T-cell (primary cell): ENCODE results near the gene FYCO1. TPM values are rescaled to one million over a fixed set of nuclear protein-coding genes. Genes with fewer than 3 reads are reported as not detected.

Experiments
- ATAC-seq, 4 experiments: fragments of 200-7000 bp in 3 of 4; fragments of 150-1000 bp in 1 of 4; cut with Tn5 transposase; replicated peaks in 1 of 4; 1 replicate in 3 of 4; 2 replicates in 1 of 4; pipeline ENCODE4 v1.10.0; 2021; ENCODE audit warnings: moderate library complexity in 3 of 4, mild to moderate bottlenecking in 2 of 4, moderate number of reproducible peaks in 1 of 4
- CTCF ChIA-PET, 2 donors: fragments of 300-600 bp; sonication (Branson Sonifier 250); formaldehyde crosslinking; loops; one replicate each; lab custom pipeline; 2022; ENCODE audit warnings: antibody characterized with exemption in 2 of 2; lab: Charles Lee
- POLR2A ChIA-PET, 2 donors: fragments of 300-600 bp; sonication (Branson Sonifier 250); formaldehyde crosslinking; loops; one replicate each; lab custom pipeline; 2022; ENCODE audit warnings: antibody characterized with exemption in 2 of 2; lab: Charles Lee
- DNase-seq, 35 experiments: peaks; one replicate each; pipeline versions ENCODE4 v3.0.0 to v3.0.0-alpha.2; 2013 to 2023
- H3K27ac ChIP-seq: one replicate; pipeline ENCODE4 v1.5.1; 2013; ENCODE audit warnings: low read length
- H3K27me3 ChIP-seq, 2 experiments: replicated peaks in 1 of 2; 1 replicate in 1 of 2; 2 replicates in 1 of 2; pipeline versions ENCODE4 v1.6.1 to v1.7.0; 2013; ENCODE audit warnings: low read length in 1 of 2, mixed read lengths in 1 of 2; ENCODE audit not compliant: control insufficient read depth in 2 of 2, insufficient read depth in 2 of 2; ENCODE audit errors: extremely low read depth in 1 of 2
- H3K36me3 ChIP-seq, 2 donors: 1 replicate in 1 of 2; 2 replicates in 1 of 2; pipeline versions ENCODE4 v1.6.1 to v1.7.0; 2013; ENCODE audit warnings: low read length in 1 of 2; ENCODE audit not compliant: control insufficient read depth in 2 of 2, insufficient read depth in 1 of 2; ENCODE audit errors: extremely low read depth in 1 of 2
- H3K4me1 ChIP-seq, 2 experiments: 1 replicate in 1 of 2; 2 replicates in 1 of 2; pipeline versions ENCODE4 v1.6.1 to v1.7.0; 2013; ENCODE audit warnings: low read length in 2 of 2, mixed read lengths in 1 of 2; ENCODE audit not compliant: insufficient read depth in 2 of 2, control insufficient read depth in 1 of 2; ENCODE audit errors: extremely low read depth in 1 of 2
- H3K4me3 ChIP-seq, 2 donors: 1 replicate in 1 of 2; 2 replicates in 1 of 2; pipeline versions ENCODE4 v1.5.1 to v1.7.0; 2013; ENCODE audit warnings: mild to moderate bottlenecking in 2 of 2, low read length in 1 of 2, moderate library complexity in 1 of 2; ENCODE audit not compliant: control insufficient read depth in 1 of 2; ENCODE audit errors: extremely low read depth in 1 of 2
- H3K9me3 ChIP-seq: 2 replicates; pipeline ENCODE4 v1.7.0; 2013
- H3K27ac Mint-ChIP-seq, 2 donors: one replicate each; pipeline ENCODE4 v1.8.0; 2020 to 2021; ENCODE audit warnings: mild to moderate bottlenecking in 2 of 2, mixed read lengths in 2 of 2
- H3K27me3 Mint-ChIP-seq, 2 donors: one replicate each; pipeline ENCODE4 v1.8.0; 2021 to 2022; ENCODE audit warnings: mixed read lengths in 2 of 2
- H3K36me3 Mint-ChIP-seq: one replicate; pipeline ENCODE4 v1.8.0; 2021; ENCODE audit warnings: mixed read lengths
- H3K4me1 Mint-ChIP-seq, 3 donors: one replicate each; pipeline ENCODE4 v1.8.0; 2020 to 2022; ENCODE audit warnings: mixed read lengths in 3 of 3, mild to moderate bottlenecking in 1 of 3
- H3K4me3 Mint-ChIP-seq, 3 donors: one replicate each; pipeline ENCODE4 v1.8.0; 2020 to 2022; ENCODE audit warnings: mild to moderate bottlenecking in 3 of 3, mixed read lengths in 3 of 3, moderate library complexity in 3 of 3
- H3K9me3 Mint-ChIP-seq, 3 donors: one replicate each; pipeline ENCODE4 v1.8.0; 2020 to 2022; ENCODE audit warnings: mixed read lengths in 3 of 3
- WGBS: methylation state at CpG from one replicate; pipeline ENCODE4 v1.1.5; 2013; ENCODE audit warnings: missing lambda C conversion rate; ENCODE audit not compliant: insufficient coverage; 5-methylcytosine and 5-hydroxymethylcytosine counted together
- total RNA-seq, 35 experiments: library from RNA in 6 of 35; stranded (reverse) in 6 of 35; fragments of 120-200 nt in 1 of 35; gene quantifications; one replicate each; pipeline versions ENCODE4 v1.2.1 to v1.2.4 and lab custom pipeline; 2013 to 2026

FYCO1 gene
- total RNA-seq, 5 donors from 2014 or later (not counting 1 experiment from before 2014, with no cell fraction given) = 24.6 to 46.3 (median 35.0) TPM

DNA sequence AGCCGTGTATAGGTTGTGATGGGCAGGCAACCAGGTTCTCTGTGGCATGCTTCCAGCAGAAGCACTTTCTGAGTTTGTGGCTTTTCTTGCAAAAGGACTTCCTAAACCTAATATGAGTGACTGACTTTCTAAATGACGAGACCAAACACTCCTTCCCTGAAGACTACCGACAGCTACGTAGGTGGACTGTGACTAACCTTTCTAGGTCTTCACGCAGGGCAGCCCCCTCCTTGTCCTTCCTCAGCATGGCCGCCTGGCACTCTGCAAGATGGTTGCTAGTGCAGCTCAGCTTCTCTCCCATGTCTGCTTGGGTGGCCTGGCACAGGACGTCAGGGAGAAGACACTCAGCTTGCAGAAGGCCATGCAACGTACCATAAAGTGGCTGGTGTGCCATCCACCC is 31.5 kb downstream of the FYCO1 start:
- WGBS = 32% methylated on average over 6 of the region's 8 CpGs
- no peaks in the 10 kb centered on the region for H3K27me3 ChIP-seq
- peaks cover 0 to 87% of the 10 kb centered on the region in 2 experiments for H3K4me1 ChIP-seq
- no peaks in the 10 kb centered on the region for H3K9me3 ChIP-seq
- H3K27ac ChIP-seq = peak overlapping the region; percentile 64
- peak in 2 of 4 experiments; percentile 29 to 38 for ATAC-seq
- H3K36me3 ChIP-seq = peaks cover 27 to 96% of the 10 kb centered on the region in 2 donors
- peak in 1 of 35 experiments; percentile 33 for DNase-seq
- Mint-ChIP-seq H3K27me3 (no peaks in the 10 kb centered on the region), H3K9me3 (no peaks in the 10 kb centered on the region), H3K36me3 (peaks cover 79% of the 10 kb centered on the region), H3K4me1 (peaks cover 44 to 76% (median 71%) of the 10 kb centered on the region in 3 donors), H3K27ac (peak overlapping the region; percentile 70 to 84), H3K4me3 (no peak overlapping the region)
- ChIA-PET POLR2A (no interaction called here), CTCF (interaction anchor here in 1 of 2 donors (1.6 to 2.0 kb wide), 2 partner anchors 21 to 25 kb away, joined by 5 to 6 read pairs; partner anchors contain the start of gene CXCR6)
- H3K4me3 ChIP-seq = no peak overlapping the region

DNA sequence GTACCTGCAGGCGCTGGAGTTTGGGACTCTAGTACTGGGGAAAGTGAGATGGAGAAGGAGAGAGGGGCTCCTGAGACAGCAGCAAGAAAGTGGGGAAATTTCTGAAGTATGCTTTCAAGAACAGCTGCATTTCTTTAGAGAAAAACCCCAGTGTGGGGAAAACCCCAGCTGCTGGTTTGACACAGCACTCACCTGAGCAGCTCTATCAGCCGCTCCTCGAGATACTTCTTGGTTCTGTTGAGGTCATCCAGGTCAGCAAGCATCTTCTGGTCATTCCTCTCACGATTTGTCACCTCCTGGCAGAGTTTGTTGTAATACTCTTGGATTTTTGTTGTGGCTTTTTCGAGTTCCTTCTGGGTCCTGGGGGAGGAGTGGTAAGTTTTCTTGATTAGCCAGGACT is 33.6 kb downstream of the FYCO1 start:
- Mint-ChIP-seq H3K4me3 (no peak overlapping the region), H3K27me3 (no peaks in the 10 kb centered on the region), H3K9me3 (no peaks in the 10 kb centered on the region), H3K27ac (peak overlapping the region; percentile 36 to 75), H3K4me1 (peaks cover 31 to 76% (median 73%) of the 10 kb centered on the region in 3 donors), H3K36me3 (peaks cover 79% of the 10 kb centered on the region)
- no peaks in the 10 kb centered on the region for H3K9me3 ChIP-seq
- CTCF ChIA-PET = interaction anchor here in 1 of 2 donors (0.6 to 1.1 kb wide), 6 partner anchors 11 to 586 kb away, joined by 3 to 7 read pairs (median 5); partner anchors contain the start of gene CXCR6
- H3K27me3 ChIP-seq = no peaks in the 10 kb centered on the region
- peaks cover 0 to 84% of the 10 kb centered on the region in 2 experiments for H3K4me1 ChIP-seq
- no peak overlapping the region for H3K4me3 ChIP-seq
- ATAC-seq (peak in 1 of 4 experiments; percentile 43), DNase-seq (peak in 1 of 35 experiments; percentile 51)
- POLR2A ChIA-PET = interaction anchor here (1.2 kb wide), 2 partner anchors 11 to 14 kb away, joined by 5 to 6 read pairs; no protein-coding TSS in a partner anchor
- WGBS = 40% methylated on average over 1 of the region's 5 CpGs
- H3K36me3 ChIP-seq = peaks cover 14 to 96% of the 10 kb centered on the region in 2 donors
- peak overlapping the region; percentile 57 for H3K27ac ChIP-seq

DNA sequence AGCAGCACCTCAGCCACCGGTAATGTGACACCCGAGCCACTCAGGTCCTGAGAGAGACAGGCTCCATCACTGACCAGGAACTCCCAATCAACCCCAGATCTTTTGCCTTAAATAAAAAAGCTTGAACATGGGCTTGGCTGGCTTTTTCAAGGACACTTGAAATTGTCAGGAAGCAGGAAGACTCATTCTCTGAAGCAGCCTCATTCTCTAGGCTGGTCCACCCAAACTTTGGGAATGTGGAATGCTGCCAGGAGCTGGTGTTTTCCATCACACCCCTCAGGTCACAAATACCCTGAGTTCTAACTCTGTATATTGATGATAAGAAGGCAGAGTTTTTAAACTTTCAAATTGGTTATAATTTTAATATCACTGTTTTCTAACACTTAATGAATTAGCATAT is 35.3 kb downstream of the FYCO1 start:
- POLR2A ChIA-PET = interaction anchor here in 1 of 2 donors (0.8 kb wide), 1 partner anchor 130 kb away, joined by 3 read pairs; no protein-coding TSS in a partner anchor

DNA sequence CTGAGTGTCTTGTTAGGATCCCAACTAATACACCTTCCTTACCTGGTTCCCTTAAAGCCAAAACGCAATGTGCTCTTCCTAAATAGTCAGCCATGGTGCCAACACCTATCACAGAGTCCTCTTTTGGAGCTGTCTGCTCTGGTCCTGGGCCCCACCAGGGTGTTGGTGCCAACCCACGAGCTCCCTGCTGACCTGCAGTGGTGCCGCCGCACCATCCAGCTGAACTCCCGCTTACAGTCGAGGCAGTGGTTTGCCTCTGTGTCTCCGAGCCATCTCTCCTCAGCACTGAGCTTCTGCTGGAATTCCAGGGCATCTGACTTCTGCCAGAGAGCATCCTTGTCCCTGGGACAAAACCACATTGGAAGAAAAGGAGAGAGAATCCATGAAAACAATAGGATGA is 36.4 kb downstream of the FYCO1 start:
- ATAC-seq (no peak), DNase-seq (no peak)
- H3K27ac Mint-ChIP-seq = peak overlapping the region; percentile 65 to 77
- Histone ChIP-seq H3K27ac (peak overlapping the region; percentile 73), H3K27me3 (no peaks in the 10 kb centered on the region), H3K4me1 (peaks cover 0 to 73% of the 10 kb centered on the region in 2 experiments), H3K36me3 (peaks cover 18 to 96% of the 10 kb centered on the region in 2 donors), H3K9me3 (no peaks in the 10 kb centered on the region), H3K4me3 (no peak overlapping the region)
- WGBS = 94% methylated on average over 1 of the region's 7 CpGs
- H3K9me3 Mint-ChIP-seq = no peaks in the 10 kb centered on the region
- H3K4me3 Mint-ChIP-seq = no peak overlapping the region
- peaks cover 85% of the 10 kb centered on the region for H3K36me3 Mint-ChIP-seq
- peaks cover 12 to 50% (median 47%) of the 10 kb centered on the region in 3 donors for H3K4me1 Mint-ChIP-seq
- ChIA-PET CTCF (interaction anchor here in 1 of 2 donors (0.5 to 0.6 kb wide), 3 partner anchors 32 to 444 kb away, joined by 3 read pairs; no protein-coding TSS in a partner anchor), POLR2A (no interaction called here)
- no peaks in the 10 kb centered on the region for H3K27me3 Mint-ChIP-seq

More for the DNA sequence above, 35.3 kb downstream of the FYCO1 start:
- WGBS = no CpG with 5 or more reads among the region's 2 CpGs
- DNase-seq = no peak
- H3K4me1 ChIP-seq = peaks cover 0 to 76% of the 10 kb centered on the region in 2 experiments
- Mint-ChIP-seq H3K4me1 (peaks cover 18 to 59% (median 57%) of the 10 kb centered on the region in 3 donors), H3K4me3 (no peak overlapping the region), H3K9me3 (no peaks in the 10 kb centered on the region), H3K27ac (peak overlapping the region; percentile 28 to 43), H3K36me3 (peaks cover 80% of the 10 kb centered on the region), H3K27me3 (no peaks in the 10 kb centered on the region)
- H3K36me3 ChIP-seq = peaks cover 12 to 96% of the 10 kb centered on the region in 2 donors
- no peak for ATAC-seq
- H3K9me3 ChIP-seq = no peaks in the 10 kb centered on the region
- no peaks in the 10 kb centered on the region for H3K27me3 ChIP-seq
- H3K4me3 ChIP-seq = no peak overlapping the region
- H3K27ac ChIP-seq = no peak overlapping the region
- CTCF ChIA-PET = interaction anchor here in 1 of 2 donors (0.6 kb wide), 1 partner anchor 249 kb away, joined by 3 read pairs; no protein-coding TSS in a partner anchor

DNA sequence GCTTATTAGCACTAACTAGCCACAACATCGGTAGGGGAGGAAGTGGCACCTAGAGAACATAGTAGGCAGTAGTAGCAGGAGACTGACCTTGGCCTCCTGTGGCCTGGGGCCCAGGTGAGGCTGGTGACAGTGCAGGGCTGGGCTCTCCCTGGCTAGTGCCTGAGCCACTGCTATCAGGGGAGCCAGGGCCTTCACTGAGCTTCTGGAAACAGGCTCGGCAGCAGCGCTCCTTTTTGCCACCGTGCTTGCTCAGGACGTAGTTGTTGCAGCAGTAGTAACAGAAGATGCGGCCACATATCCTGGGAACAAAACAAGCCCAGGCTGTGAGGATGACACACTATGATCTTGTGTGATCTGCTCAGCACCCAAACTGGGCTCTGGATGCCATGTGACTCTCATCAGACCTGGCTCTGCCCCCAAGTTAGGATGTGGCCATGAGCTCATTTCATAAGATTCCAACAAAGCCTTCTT is 37.3 kb downstream of the FYCO1 start:
- peak in 1 of 35 experiments; percentile 36 for DNase-seq

DNA sequence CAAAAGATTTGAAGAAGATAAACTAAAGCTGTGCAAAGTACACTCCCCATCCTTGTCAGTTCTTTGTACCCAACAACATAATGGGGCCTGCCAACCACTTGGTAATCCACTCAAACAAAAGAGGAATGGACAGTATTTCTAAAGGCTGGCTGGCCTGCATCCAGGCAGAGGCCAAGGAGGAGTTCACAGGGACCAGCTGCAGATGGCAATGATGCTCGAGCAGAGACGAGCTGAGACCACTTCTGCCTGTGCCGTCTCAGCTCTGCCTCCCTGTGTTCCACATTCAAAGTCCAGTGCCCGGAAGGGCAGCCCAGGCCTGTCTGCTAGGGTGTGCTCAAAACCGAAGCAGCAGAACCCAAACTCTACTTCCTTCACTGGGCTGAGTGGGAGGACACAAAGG is 38.0 kb downstream of the FYCO1 start:
- 93% methylated on average over 3 of the region's 5 CpGs for WGBS
- Mint-ChIP-seq H3K36me3 (peaks cover 85% of the 10 kb centered on the region), H3K4me1 (peaks cover 6 to 38% (median 35%) of the 10 kb centered on the region in 3 donors), H3K27me3 (no peaks in the 10 kb centered on the region), H3K9me3 (no peaks in the 10 kb centered on the region), H3K27ac (peak overlapping the region; percentile 49 to 77), H3K4me3 (no peak overlapping the region)
- H3K4me1 ChIP-seq = peaks cover 0 to 67% of the 10 kb centered on the region in 2 experiments
- DNase-seq (no peak), ATAC-seq (no peak)
- peaks cover 26 to 97% of the 10 kb centered on the region in 2 donors for H3K36me3 ChIP-seq
- H3K4me3 ChIP-seq = no peak overlapping the region
- peak overlapping the region; percentile 73 for H3K27ac ChIP-seq
- no peaks in the 10 kb centered on the region for H3K9me3 ChIP-seq
- ChIA-PET POLR2A (no interaction called here), CTCF (interaction anchor here in 1 of 2 donors (0.6 to 1.8 kb wide), 3 partner anchors 17 to 119 kb away, joined by 3 to 4 read pairs (median 3); no protein-coding TSS in a partner anchor)
- no peaks in the 10 kb centered on the region for H3K27me3 ChIP-seq

More for the DNA sequence above, 37.3 kb downstream of the FYCO1 start:
- Histone ChIP-seq H3K36me3 (peaks cover 23 to 97% of the 10 kb centered on the region in 2 donors), H3K9me3 (no peaks in the 10 kb centered on the region), H3K27ac (peak overlapping the region; percentile 73), H3K27me3 (no peaks in the 10 kb centered on the region), H3K4me3 (no peak overlapping the region), H3K4me1 (peaks cover 0 to 72% of the 10 kb centered on the region in 2 experiments)
- WGBS = 91% methylated on average over 5 of the region's 6 CpGs
- H3K9me3 Mint-ChIP-seq = no peaks in the 10 kb centered on the region
- peak in 2 of 4 experiments; percentile 20 to 60 for ATAC-seq
- H3K36me3 Mint-ChIP-seq = peaks cover 85% of the 10 kb centered on the region
- H3K27ac Mint-ChIP-seq = peak overlapping the region; percentile 65 to 77
- POLR2A ChIA-PET = no interaction called here
- CTCF ChIA-PET = interaction anchor here in 1 of 2 donors (0.5 to 1.8 kb wide), 4 partner anchors 18 to 126 kb away, joined by 3 to 4 read pairs (median 3); no protein-coding TSS in a partner anchor
- H3K4me1 Mint-ChIP-seq = peaks cover 8 to 41% (median 38%) of the 10 kb centered on the region in 3 donors
- no peaks in the 10 kb centered on the region for H3K27me3 Mint-ChIP-seq
- no peak overlapping the region for H3K4me3 Mint-ChIP-seq
